Prostate gland (tissue), 2 donors: ENCODE results near the gene IFNLR1.

Source experiments
- CTCF ChIP-seq, 4 experiments: fragments of 200-600 bp in 2 of 4; fragments of 450-650 bp in 2 of 4; sonication (generic) in 2 of 4; IDR thresholded peaks; 1 replicate in 3 of 4; 2 replicates in 1 of 4; pipeline ENCODE4 v1.5.1; 2016 to 2019; ENCODE audit warnings: antibody characterized with exemption in 4 of 4, mild to moderate bottlenecking in 2 of 4, moderate library complexity in 2 of 4
- POLR2A ChIP-seq: fragments of 450-650 bp; IDR thresholded peaks from one replicate; pipeline ENCODE4 v1.6.1; 2016; ENCODE audit warnings: antibody characterized with exemption, mild to moderate bottlenecking
- POLR2AphosphoS5 ChIP-seq: sonication (generic); formaldehyde crosslinking; IDR thresholded peaks from one replicate; pipeline ENCODE4 v1.6.1; 2017; ENCODE audit warnings: antibody characterized with exemption

GRCh38 chr1:24201941-24202440 lies 14.9 kb upstream of the IFNLR1 start:
- TF ChIP-seq CTCF (IDR thresholded peaks at IDR 0.05) (peak; percentile 87 to 99 (median 97)), POLR2A (peak; percentile 34), POLR2AphosphoS5 (peak; percentile 96)
